K562 (cell line): ENCODE measurements around the gene TP53RK. TPM values are rescaled to one million over a fixed set of nuclear protein-coding genes. Genes with fewer than 3 reads are reported as not detected.

Experiments used
- ATAC-seq: fragments of 200-7000 bp; cut with Tn5 transposase; 3 replicates; pipeline ENCODE4 v1.9.1; 2020; ENCODE audit warnings: moderate library complexity
- BruUV-seq: library from RNA; stranded (reverse); fragments of 400-500 nt; replicated peaks from 2 replicates; lab custom pipeline; 2021; lab: Mats Ljungman, UMichigan
- CTCF ChIA-PET: fragments of 300-600 bp; formaldehyde crosslinking; extraction: SDS; loops from one replicate; lab custom pipeline; 2021; ENCODE audit warnings: low intra/inter-chr PET ratio; lab: Yijun Ruan, JAX
- POLR2A ChIA-PET: fragments of 300-600, 350-650 bp; sonication (Branson Sonifier 250); formaldehyde crosslinking; extraction: SDS; loops from one replicate; lab custom pipeline; 2021; ENCODE audit warnings: antibody characterized with exemption, inconsistent platforms; lab: Yijun Ruan, JAX
- DNase-seq, 4 experiments: peaks; one replicate each; pipeline versions ENCODE4 v3.0.0 to v3.0.0-alpha.2; 2011 to 2018; ENCODE audit warnings: low spot score in 3 of 4, mixed read lengths in 3 of 4; ENCODE audit errors: extremely low read depth in 1 of 4
- FAIRE-seq: peaks from 2 replicates; lab custom pipeline; 2011; peaks lifted over from hg19 to GRCh38; lab: Jason Lieb, UNC
- H2AFZ ChIP-seq: 2 replicates; pipeline ENCODE4 v1.6.0; 2011; ENCODE audit warnings: low read depth, low read length, control low read depth, inconsistent platforms
- H3K27ac ChIP-seq: fragments of 200-600 bp; 3 replicates; pipeline ENCODE4 v1.8.0; 2011; ENCODE audit warnings: low read depth, mild to moderate bottlenecking, control low read depth, inconsistent platforms, low read length, moderate library complexity, mixed read lengths; ENCODE audit errors: extremely low read depth
- H3K27me3 ChIP-seq, 2 experiments: fragments of 300-600 bp in 1 of 2; 2 replicates in 1 of 2; 3 replicates in 1 of 2; pipeline versions ENCODE4 v1.6.0 to v1.8.0; 2011; ENCODE audit warnings: inconsistent platforms in 2 of 2, low read length in 2 of 2, mild to moderate bottlenecking in 1 of 2, mixed read lengths in 1 of 2, moderate library complexity in 1 of 2; ENCODE audit not compliant: control insufficient read depth in 2 of 2, insufficient read depth in 2 of 2
- H3K36me3 ChIP-seq: fragments of 300-600 bp; 3 replicates; pipeline ENCODE4 v1.8.0; 2011; ENCODE audit warnings: mild to moderate bottlenecking, low read length, inconsistent platforms; ENCODE audit not compliant: control insufficient read depth, insufficient read depth
- H3K4me1 ChIP-seq, 2 experiments: fragments of 200-600 bp in 1 of 2; replicated peaks in 1 of 2; 2 replicates in 1 of 2; 3 replicates in 1 of 2; pipeline versions ENCODE4 v1.5.1 to v1.8.0; 2011; ENCODE audit warnings: inconsistent platforms in 2 of 2, low read length in 2 of 2, mild to moderate bottlenecking in 1 of 2, mixed read lengths in 1 of 2, moderate library complexity in 1 of 2; ENCODE audit not compliant: control insufficient read depth in 2 of 2, insufficient read depth in 2 of 2
- H3K4me2 ChIP-seq: 2 replicates; pipeline ENCODE4 v1.6.1; 2011; ENCODE audit warnings: low read length, control low read depth, inconsistent platforms, mixed read lengths; ENCODE audit not compliant: insufficient read depth
- H3K4me3 ChIP-seq: fragments of 200-600 bp; sonication (generic), shearing (Covaris generic); 2 replicates; pipeline ENCODE4 v1.5.1; 2016; ENCODE audit warnings: control low read depth, inconsistent platforms
- H3K79me2 ChIP-seq: fragments of 200-600 bp; 3 replicates; pipeline ENCODE4 v1.8.0; 2011; ENCODE audit warnings: low read length, inconsistent platforms; ENCODE audit not compliant: control insufficient read depth, insufficient read depth
- H3K9ac ChIP-seq, 2 experiments: 2 replicates each; pipeline versions ENCODE4 v1.6.0 to v1.6.1; 2011; ENCODE audit warnings: low read depth in 2 of 2, low read length in 2 of 2, control low read depth in 1 of 2, inconsistent platforms in 1 of 2, mild to moderate bottlenecking in 1 of 2, mixed read lengths in 1 of 2; ENCODE audit not compliant: insufficient read depth in 1 of 2
- H3K9me1 ChIP-seq: one replicate; pipeline ENCODE4 v1.6.0; 2011; ENCODE audit warnings: inconsistent platforms, mild to moderate bottlenecking, low read length, moderate library complexity; ENCODE audit not compliant: control insufficient read depth, insufficient read depth
- H3K9me3 ChIP-seq: replicated peaks from 2 replicates; pipeline ENCODE4 v1.5.1; 2011; ENCODE audit warnings: low read depth, low read length, inconsistent platforms; ENCODE audit not compliant: control insufficient read depth, insufficient read depth
- H4K20me1 ChIP-seq: replicated peaks from 2 replicates; pipeline ENCODE4 v1.6.1; 2011; ENCODE audit warnings: low read length, inconsistent platforms, mixed read lengths; ENCODE audit not compliant: control insufficient read depth, insufficient read depth
- CBX2 ChIP-seq: fragments of 200-600 bp; sonication (generic); IDR thresholded peaks from one replicate; pipeline ENCODE4 v1.6.1; 2012; ENCODE audit warnings: mild to moderate bottlenecking, low read length, inconsistent platforms; ENCODE audit not compliant: insufficient read depth, poor library complexity, severe bottlenecking
- FOSL1 ChIP-seq: fragments of 200-800 bp; sonication (Bioruptor generic); conservative IDR thresholded peaks from 2 replicates; pipeline ENCODE4 v1.6.1; 2016; ENCODE audit warnings: missing genetic modification characterization, missing compliant biosample characterization
- JUND ChIP-seq, 2 experiments: IDR thresholded peaks; 2 replicates in 1 of 2; 3 replicates in 1 of 2; pipeline ENCODE4 v1.6.1; 2011; ENCODE audit warnings: borderline replicate concordance in 2 of 2, low read depth in 2 of 2, low read length in 2 of 2, improper control_type of control experiment in 1 of 2, missing biosample characterization in 1 of 2, missing genetic modification characterization in 1 of 2, missing genetic modification reagents in 1 of 2
- TAF1 ChIP-seq: IDR thresholded peaks from 2 replicates; pipeline ENCODE4 v1.6.1; 2011; ENCODE audit warnings: mild to moderate bottlenecking, low read length, moderate library complexity; ENCODE audit not compliant: insufficient read depth, control insufficient read depth, severe bottlenecking; ENCODE audit errors: extremely low read depth
- YY1 ChIP-seq, 3 experiments: IDR thresholded peaks; 2 replicates each; pipeline ENCODE4 v1.6.1; 2011; ENCODE audit warnings: low read length in 2 of 3, mild to moderate bottlenecking in 2 of 3, moderate library complexity in 2 of 3, borderline replicate concordance in 1 of 3, control low read depth in 1 of 3, low read depth in 1 of 3; ENCODE audit not compliant: insufficient read depth in 3 of 3, insufficient replicate concordance in 2 of 3, control insufficient read depth in 1 of 3, insufficient read length in 1 of 3; ENCODE audit errors: extremely low read depth in 1 of 3
- ZC3H4 ChIP-seq: sonication (generic); formaldehyde crosslinking; IDR thresholded peaks from 2 replicates; pipeline ENCODE4 v1.9.0; 2021; ENCODE audit warnings: missing genetic modification reagents, borderline replicate concordance
- in situ Hi-C: fragments of 300-500 bp; cut with MboI; formaldehyde crosslinking; loops from 4 replicates; pipeline ENCODE4 v1.15.0; 2018; ENCODE audit warnings: inconsistent platforms, mixed read lengths
- intact Hi-C: fragments of 100-400 bp; cut with micrococcal nuclease; formaldehyde crosslinking; loops from 2 replicates; pipeline ENCODE4 v1.14.2; 2022
- polyA plus RNA-seq, 8 experiments: library from polyadenylated mRNA; depleted of rRNA in 4 of 8; stranded (reverse) in 5 of 8; unstranded in 3 of 8; fragments of >200 nt; fragmentation: Nextera tagmentation in 2 of 8; fragmentation: Illumina TruSeq in 1 of 8; extraction: Ambion mirVana in 2 of 8; extraction: Trizol in 1 of 8; gene quantifications; 2 replicates each; pipeline versions ENCODE4 v1.2.1 to v1.2.3, GENCODE V29; 2011 to 2014; ENCODE audit warnings: inconsistent platforms in 1 of 8, missing spikeins in 1 of 8
- total RNA-seq, 7 experiments: library from RNA; depleted of rRNA in 6 of 7; stranded (reverse); fragments of >200 nt in 6 of 7; fragmentation: Illumina TruSeq in 2 of 7; extraction: Trizol in 2 of 7; gene quantifications; 2 replicates each; pipeline versions ENCODE4 v1.2.1 to v1.2.3, GENCODE V29; 2011 to 2021; ENCODE audit warnings: low replicate concordance in 1 of 7
- TF ChIP-seq, protein P1 (sequence below): fragments of 450-650 bp; formaldehyde crosslinking; conservative IDR thresholded peaks from 2 replicates; pipeline ENCODE4 v1.4.0; 2022; ENCODE audit warnings: mild to moderate bottlenecking, missing genetic modification characterization
- TF ChIP-seq, protein P2 (sequence below): sonication (generic); IDR thresholded peaks from 2 replicates; pipeline ENCODE4 v1.6.1; 2016
- TF ChIP-seq, protein P3 (sequence below): sonication (generic); formaldehyde crosslinking; IDR thresholded peaks from 2 replicates; pipeline ENCODE4 v1.8.0; 2023; ENCODE audit warnings: mild to moderate bottlenecking, missing genetic modification reagents

TP53RK gene
- total and polyA plus RNA-seq, 9 of the 15 experiments (the other 6 are each of a cell fraction or from before 2014, with no cell fraction given), result 2.9 to 43.5 (median 17.2) TPM

DNA sequence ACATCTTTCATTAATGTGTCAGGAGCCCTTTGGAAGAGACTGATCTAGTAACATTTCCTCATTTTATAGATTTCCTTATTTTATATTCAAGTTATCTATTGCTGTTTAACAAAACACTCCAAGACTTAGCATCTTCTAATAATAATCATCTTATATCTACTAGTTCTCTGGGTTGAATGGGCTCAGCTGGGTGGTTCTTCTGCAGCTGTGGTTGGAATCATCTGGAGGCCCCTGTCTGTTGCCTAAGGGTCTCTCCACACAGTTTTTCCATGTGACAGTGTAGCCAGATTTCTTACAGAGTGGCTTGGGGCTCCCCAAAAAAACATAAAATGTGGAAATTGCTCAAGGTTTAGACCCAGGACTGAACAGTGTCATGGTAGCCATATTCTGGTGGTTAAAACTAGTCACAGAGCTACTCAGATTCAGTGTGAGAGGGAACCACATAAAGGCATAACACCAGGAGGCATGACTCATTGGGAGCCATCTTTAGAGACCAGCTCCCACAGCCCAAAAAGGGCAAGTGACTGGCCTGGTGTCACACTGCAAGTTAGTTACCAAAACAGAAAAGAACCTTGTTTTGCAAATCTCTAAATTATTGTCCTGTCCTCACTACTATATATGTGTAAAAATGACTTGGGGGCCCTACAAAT is 31.7 kb upstream of the TP53RK start:
- POLR2A ChIA-PET, result interaction anchor here (1.2 kb wide), 1 partner anchor 399 kb away, joined by 3 read pairs; no protein-coding TSS in a partner anchor
- in situ Hi-C loops, result no loop called here
- no peak for ATAC-seq

More for the DNA sequence above, 31.7 kb upstream of the TP53RK start:
- Histone ChIP-seq H3K79me2 (no peaks in the 10 kb centered on the region), H3K4me1 (no peaks in the 10 kb centered on the region; a peak in 2 of 5 replicates), H3K36me3 (no peaks in the 10 kb centered on the region), H3K9me3 (no peaks in the 10 kb centered on the region), H3K4me2 (no peak overlapping the region), H2AFZ (no peak overlapping the region), H4K20me1 (no peaks in the 10 kb centered on the region), H3K9ac (no peak overlapping the region), H3K9me1 (no peaks in the 10 kb centered on the region), H3K4me3 (no peak overlapping the region), H3K27ac (no peak overlapping the region), H3K27me3 (peaks cover 0 to 9% of the 10 kb centered on the region in 2 experiments; a peak in 1 of 5 replicates)
- FAIRE-seq, result no peak
- CTCF ChIA-PET, result no interaction called here
- DNase-seq, result peak in 1 of 4 experiments; percentile 17
- no peak for TF ChIP-seq ZC3H4 (CRISPR knock-in tag)
- TF ChIP-seq, protein P1, sequence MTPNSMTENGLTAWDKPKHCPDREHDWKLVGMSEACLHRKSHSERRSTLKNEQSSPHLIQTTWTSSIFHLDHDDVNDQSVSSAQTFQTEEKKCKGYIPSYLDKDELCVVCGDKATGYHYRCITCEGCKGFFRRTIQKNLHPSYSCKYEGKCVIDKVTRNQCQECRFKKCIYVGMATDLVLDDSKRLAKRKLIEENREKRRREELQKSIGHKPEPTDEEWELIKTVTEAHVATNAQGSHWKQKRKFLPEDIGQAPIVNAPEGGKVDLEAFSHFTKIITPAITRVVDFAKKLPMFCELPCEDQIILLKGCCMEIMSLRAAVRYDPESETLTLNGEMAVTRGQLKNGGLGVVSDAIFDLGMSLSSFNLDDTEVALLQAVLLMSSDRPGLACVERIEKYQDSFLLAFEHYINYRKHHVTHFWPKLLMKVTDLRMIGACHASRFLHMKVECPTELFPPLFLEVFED (CRISPR knock-in tag), result no peak
- TF ChIP-seq, protein P2, sequence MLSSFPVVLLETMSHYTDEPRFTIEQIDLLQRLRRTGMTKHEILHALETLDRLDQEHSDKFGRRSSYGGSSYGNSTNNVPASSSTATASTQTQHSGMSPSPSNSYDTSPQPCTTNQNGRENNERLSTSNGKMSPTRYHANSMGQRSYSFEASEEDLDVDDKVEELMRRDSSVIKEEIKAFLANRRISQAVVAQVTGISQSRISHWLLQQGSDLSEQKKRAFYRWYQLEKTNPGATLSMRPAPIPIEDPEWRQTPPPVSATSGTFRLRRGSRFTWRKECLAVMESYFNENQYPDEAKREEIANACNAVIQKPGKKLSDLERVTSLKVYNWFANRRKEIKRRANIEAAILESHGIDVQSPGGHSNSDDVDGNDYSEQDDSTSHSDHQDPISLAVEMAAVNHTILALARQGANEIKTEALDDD, result 0 out of 2 replicates have a peak, but pooled peaks have one; percentile 24
- TF ChIP-seq YY1 (IDR thresholded peaks at IDR 0.05; ENCODE audit: borderline replicate concordance in 1 of 3, control insufficient read depth in 1 of 3, extremely low read depth in 1 of 3, insufficient read depth in 3 of 3, insufficient read length in 1 of 3, insufficient replicate concordance in 2 of 3, low read depth in 1 of 3, low read length in 2 of 3), result peak in 1 of 3 experiments; percentile 71
- no peak for TF ChIP-seq TAF1
- TF ChIP-seq CBX2, result no peak
- TF ChIP-seq, protein P3, sequence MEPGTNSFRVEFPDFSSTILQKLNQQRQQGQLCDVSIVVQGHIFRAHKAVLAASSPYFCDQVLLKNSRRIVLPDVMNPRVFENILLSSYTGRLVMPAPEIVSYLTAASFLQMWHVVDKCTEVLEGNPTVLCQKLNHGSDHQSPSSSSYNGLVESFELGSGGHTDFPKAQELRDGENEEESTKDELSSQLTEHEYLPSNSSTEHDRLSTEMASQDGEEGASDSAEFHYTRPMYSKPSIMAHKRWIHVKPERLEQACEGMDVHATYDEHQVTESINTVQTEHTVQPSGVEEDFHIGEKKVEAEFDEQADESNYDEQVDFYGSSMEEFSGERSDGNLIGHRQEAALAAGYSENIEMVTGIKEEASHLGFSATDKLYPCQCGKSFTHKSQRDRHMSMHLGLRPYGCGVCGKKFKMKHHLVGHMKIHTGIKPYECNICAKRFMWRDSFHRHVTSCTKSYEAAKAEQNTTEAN (CRISPR knock-in tag), result no peak
- no peak for TF ChIP-seq JUND (IDR thresholded peaks at IDR 0.05; ENCODE audit: borderline replicate concordance, low read depth, low read length)
- TF ChIP-seq JUND (tag; IDR thresholded peaks at IDR 0.05; ENCODE audit: borderline replicate concordance, low read depth, low read length), result 0 out of 3 replicates have a peak, but pooled peaks have one; percentile 11
- TF ChIP-seq FOSL1 (tag), result peak; percentile 53
- BruUV-seq, result no TSS peak
- intact Hi-C loops, result no loop called here
